ENCODE data around the gene PPP1R11. TPM values are rescaled to one million over a fixed set of nuclear protein-coding genes. Genes with fewer than 3 reads are reported as not detected.

The PPP1R11 gene
- polyA plus RNA-seq, 1 donor from 2014 or later: 102 TPM

DNA sequence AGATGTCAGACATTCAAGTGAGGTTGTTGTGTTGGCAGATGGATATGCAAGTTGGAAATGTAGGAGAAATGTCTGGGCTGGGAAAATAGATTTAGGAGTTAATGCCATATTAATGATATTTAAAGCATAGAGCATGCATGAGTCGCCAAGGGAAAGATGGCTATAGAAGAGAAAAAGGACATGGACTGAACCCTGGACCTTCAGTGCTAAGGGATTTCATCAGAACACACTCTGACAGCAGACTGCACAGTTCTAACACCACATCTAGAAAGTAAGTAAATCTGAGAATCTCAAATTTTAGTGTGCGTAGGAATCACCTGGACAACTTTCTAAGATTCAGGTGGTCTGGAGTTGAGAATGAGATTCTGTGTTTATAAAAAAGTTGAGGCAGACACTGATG, 23.3 kb upstream of the PPP1R11 start:
- H3K27ac Mint-ChIP-seq: no peak overlapping the region
- H3K27me3 Mint-ChIP-seq: no peaks in the 10 kb centered on the region
- peaks cover 10% of the 10 kb centered on the region for H3K36me3 Mint-ChIP-seq
- no peaks in the 10 kb centered on the region for H3K9me3 Mint-ChIP-seq
- peaks cover 0 to 1% (median 0%) of the 10 kb centered on the region in 3 donors for H3K4me1 Mint-ChIP-seq
- H3K4me3 Mint-ChIP-seq: no peak overlapping the region

DNA sequence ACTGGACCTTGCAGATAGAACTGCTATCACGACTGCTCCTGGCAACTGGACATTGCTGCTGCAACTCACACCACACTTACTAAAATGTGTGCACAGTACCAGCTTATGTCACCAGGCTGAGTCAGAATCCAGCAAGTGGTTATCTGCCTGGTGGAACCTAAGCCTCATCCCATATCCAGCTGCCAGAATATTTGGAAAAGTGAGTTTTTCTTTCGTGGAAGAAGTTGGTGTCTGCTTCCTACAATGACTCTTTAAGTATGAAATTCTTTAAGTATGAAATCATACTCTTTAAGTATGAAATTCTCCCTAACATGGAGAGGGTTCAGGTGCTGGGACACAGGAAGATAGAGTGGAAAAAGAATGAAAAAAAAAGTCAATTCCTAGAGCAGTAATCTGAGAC, 22.4 kb upstream of the PPP1R11 start:
- Mint-ChIP-seq H3K4me3 (no peak overlapping the region), H3K36me3 (peaks cover 10% of the 10 kb centered on the region), H3K9me3 (no peaks in the 10 kb centered on the region), H3K27ac (no peak overlapping the region), H3K27me3 (no peaks in the 10 kb centered on the region), H3K4me1 (peaks cover 0 to 1% (median 0%) of the 10 kb centered on the region in 3 donors)

DNA sequence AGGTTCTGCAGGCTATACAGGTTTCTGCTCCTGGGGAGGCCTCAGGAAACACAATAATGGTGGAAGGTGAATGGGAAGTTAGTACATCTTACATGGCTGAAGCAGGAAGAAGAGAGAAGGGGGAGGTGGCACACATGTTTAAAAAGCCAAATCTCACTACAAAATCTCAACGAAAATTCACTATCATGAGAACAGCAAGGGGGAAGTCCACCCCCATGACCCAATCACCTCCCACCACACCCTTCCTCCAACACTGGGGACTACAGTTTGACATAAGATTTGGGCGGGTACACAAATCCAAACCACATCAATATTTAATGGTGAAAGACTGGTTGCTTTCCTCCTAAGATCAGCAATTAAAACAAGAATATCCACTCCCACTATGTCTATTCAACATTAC, 19.8 kb upstream of the PPP1R11 start:
- no peak overlapping the region for H3K4me3 Mint-ChIP-seq
- H3K9me3 Mint-ChIP-seq: no peaks in the 10 kb centered on the region
- no peaks in the 10 kb centered on the region for H3K27me3 Mint-ChIP-seq
- peaks cover 0 to 1% (median 0%) of the 10 kb centered on the region in 3 donors for H3K4me1 Mint-ChIP-seq
- no peak overlapping the region for H3K27ac Mint-ChIP-seq
- H3K36me3 Mint-ChIP-seq: peaks cover 17% of the 10 kb centered on the region

DNA sequence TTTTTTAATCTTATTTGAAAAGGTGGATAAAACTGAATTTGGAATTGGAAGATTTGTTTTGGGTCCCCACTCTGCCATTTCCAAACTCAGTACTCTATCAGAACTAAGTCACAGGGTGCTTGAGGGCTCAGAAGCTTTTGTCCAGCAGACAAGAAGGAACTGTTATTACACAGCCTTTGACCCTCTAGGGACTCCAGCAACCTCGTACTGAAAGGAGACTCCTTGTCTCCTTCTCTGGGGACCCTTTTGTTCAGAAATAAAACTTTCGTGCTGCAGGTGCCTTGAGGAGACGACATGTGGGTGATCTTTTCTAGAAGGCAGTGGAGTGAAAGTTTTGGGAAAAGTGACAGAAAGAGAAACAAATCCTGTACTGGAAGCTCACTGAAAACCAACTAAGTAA, 13.3 kb upstream of the PPP1R11 start:
- H3K9me3 Mint-ChIP-seq: no peaks in the 10 kb centered on the region
- H3K27me3 Mint-ChIP-seq: no peaks in the 10 kb centered on the region
- H3K27ac Mint-ChIP-seq: no peak overlapping the region
- H3K4me1 Mint-ChIP-seq: peaks cover 0 to 3% (median 0%) of the 10 kb centered on the region in 3 donors
- peaks cover 15% of the 10 kb centered on the region for H3K36me3 Mint-ChIP-seq
- H3K4me3 Mint-ChIP-seq: peak overlapping the region in 1 of 4 donors; percentile 49

DNA sequence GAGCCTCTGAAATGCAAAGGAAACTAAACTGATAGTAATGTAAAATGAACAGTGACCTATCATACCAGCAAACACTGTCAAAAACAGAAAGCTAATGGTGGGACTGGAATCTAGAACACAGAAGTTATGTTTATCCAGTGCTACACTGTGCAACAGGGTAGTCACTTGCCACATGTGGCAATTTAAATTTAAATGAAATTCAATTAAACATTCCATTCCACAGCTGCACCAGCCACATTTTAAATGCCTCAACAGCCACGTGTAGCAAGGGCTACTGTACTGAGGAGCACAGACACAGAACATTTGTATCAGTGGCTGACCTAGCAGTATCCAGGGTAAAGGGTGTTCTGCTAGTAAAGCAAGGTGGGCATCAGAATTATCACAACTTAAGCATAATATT, 11.5 kb upstream of the PPP1R11 start:
- Mint-ChIP-seq H3K36me3 (peaks cover 10% of the 10 kb centered on the region), H3K27me3 (no peaks in the 10 kb centered on the region), H3K9me3 (no peaks in the 10 kb centered on the region), H3K27ac (no peak overlapping the region), H3K4me3 (no peak overlapping the region), H3K4me1 (peaks cover under 1 to 10% (median 6%) of the 10 kb centered on the region in 3 donors)

DNA sequence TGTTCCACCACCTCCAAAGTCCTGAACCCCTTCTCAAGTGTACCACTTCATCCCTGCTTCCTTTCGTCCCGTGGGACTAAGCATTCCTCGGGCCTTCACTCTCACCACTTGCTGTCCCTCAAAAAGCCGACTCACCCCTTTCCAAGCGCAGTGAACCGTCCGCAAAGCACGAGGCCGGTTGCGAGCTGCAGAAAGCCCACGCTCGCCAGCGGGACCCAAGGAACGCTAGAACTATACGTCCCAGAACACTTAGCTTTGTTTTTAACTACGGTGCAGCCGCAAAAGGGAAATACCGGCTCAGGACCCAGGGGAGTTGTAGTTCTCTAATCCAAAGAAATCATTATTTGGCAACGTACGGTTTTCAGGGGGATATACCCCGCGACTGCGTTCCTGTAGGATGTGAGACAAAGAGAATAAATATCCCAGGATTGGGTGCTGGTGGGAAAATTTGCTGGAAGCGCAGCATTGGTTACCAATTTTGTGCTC, 6.3 kb upstream of the PPP1R11 start:
- H3K4me3 Mint-ChIP-seq: peak overlapping the region; percentile 98 to 99 (median 98)
- H3K36me3 Mint-ChIP-seq: peaks cover 10% of the 10 kb centered on the region
- peak overlapping the region; percentile 99 to 100 (median 99) for H3K27ac Mint-ChIP-seq
- H3K4me1 Mint-ChIP-seq: peaks cover 12 to 26% (median 25%) of the 10 kb centered on the region in 3 donors
- H3K27me3 Mint-ChIP-seq: no peaks in the 10 kb centered on the region
- H3K9me3 Mint-ChIP-seq: no peaks in the 10 kb centered on the region

DNA sequence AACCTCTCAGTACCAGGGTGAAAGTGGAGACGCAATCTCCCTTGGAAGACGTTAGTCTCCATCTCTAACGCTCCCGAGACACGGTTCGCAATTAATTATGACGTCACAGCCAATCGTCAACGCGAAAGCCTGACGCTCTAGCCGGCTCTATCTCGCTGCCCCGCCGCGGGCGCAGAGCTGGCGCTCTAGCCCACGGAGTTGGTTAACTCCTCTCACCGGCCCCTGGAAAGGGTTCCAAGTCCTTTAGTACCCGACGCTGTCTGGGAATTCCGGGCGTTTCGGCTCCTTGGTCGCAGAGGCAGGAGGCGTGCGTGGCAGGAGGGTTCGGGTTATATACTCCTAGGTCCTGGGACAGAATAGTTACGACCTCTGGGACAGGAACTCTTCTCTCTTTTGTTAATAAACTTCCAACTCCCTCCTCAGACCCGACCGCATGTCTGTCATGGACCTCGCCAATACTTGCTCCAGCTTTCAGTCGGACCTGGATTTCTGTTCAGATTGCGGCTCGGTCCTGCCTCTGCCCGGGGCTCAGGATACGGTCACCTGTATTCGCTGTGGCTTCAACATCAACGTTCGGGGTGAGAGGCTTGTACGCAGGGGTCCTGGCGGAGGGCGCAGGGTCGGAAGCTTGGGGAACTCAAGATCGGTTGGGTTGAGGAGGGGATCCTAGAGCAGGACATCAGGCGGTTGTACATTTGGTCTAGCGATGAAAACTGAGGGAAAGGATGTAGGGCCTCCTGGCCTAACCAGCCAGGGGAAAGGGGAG, 5.7 kb upstream of the PPP1R11 start, which contains the start of gene POLR1H:
TSS of gene POLR1H (plus strand) at position 174 of the 766 bp plus-strand sequence. CDS start at position 434, 260 bp downstream.
- peak within 1 kb of the TSS; percentile 99 to 100 (median 99) for H3K27ac Mint-ChIP-seq
- peak within 1 kb of the TSS; percentile 98 to 99 (median 98) for H3K4me3 Mint-ChIP-seq
- no peaks in the 10 kb centered on the region for H3K27me3 Mint-ChIP-seq
- H3K36me3 Mint-ChIP-seq: peaks cover 10% of the 10 kb centered on the region
- peaks cover 17 to 32% (median 30%) of the 10 kb centered on the region in 3 donors for H3K4me1 Mint-ChIP-seq
- no peaks in the 10 kb centered on the region for H3K9me3 Mint-ChIP-seq

DNA sequence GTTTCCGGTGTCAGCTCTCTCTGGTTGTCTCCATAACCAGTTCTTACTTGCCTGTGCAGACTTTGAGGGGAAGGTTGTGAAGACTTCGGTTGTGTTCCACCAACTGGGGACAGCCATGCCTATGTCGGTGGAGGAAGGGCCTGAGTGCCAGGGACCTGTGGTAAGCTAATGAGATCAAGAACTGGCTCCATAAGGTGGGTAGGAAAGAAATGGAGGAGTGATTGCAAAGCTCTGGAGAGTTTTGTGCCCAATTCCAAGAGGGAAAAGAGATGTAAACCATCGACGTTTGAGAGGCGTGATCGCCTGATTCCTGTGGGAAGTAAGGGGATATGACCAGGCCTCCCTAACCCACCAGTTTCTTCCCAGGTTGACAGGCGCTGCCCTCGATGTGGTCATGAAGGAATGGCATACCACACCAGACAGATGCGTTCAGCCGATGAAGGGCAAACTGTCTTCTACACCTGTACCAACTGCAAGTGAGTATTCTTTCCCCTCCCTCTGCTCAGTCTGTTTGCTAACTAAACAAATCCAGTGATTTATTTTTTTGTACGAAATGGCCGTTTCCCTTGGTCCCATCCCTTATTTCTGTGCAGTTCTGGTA, 5.0 kb upstream of the PPP1R11 start:
- H3K27ac Mint-ChIP-seq: peak overlapping the region; percentile 99 to 100 (median 99)
- H3K4me1 Mint-ChIP-seq: peaks cover 19 to 37% (median 32%) of the 10 kb centered on the region in 3 donors
- H3K4me3 Mint-ChIP-seq: peak overlapping the region; percentile 98 to 99 (median 98)
- H3K36me3 Mint-ChIP-seq: peaks cover 4% of the 10 kb centered on the region
- no peaks in the 10 kb centered on the region for H3K27me3 Mint-ChIP-seq
- H3K9me3 Mint-ChIP-seq: no peaks in the 10 kb centered on the region

DNA sequence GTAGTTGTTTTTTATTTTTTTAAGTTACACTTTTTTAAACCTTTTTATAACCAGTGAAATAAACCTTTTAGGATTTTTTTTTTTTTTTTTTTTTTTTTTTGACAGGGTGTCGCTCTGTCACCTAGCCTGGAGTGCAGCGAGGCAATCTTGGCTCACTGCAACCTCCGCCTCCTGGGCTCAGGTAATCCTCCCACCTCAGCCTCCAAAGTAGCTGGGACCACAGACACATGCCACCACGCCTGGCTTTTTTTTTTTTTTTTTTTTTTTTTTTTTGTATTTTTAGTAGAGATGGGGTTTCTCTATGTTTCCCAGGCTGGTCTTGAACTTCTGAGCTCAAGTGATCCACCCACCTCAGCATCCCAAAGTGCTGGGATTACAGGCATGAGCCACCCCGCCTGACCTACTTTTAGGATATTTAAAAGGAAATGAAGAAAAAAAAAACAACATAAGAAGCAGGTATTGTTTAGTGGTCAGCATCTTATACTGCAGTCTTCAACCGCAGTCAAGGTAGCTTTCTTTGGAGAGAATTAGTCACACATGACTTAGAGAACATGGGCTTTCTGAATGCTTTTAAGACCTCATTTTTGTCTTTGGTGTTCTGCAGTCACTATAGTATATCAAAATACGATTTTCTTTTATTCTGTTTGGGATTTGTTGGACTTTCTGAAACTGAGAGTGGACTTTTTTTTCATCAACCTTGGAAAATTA, 4.4 kb upstream of the PPP1R11 start:
- H3K9me3 Mint-ChIP-seq: no peaks in the 10 kb centered on the region
- peak overlapping the region in 2 of 3 donors; percentile 99 to 100 for H3K27ac Mint-ChIP-seq
- peaks cover 1% of the 10 kb centered on the region for H3K36me3 Mint-ChIP-seq
- H3K4me3 Mint-ChIP-seq: peak overlapping the region; percentile 98 to 99 (median 98)
- peaks cover 22 to 41% (median 36%) of the 10 kb centered on the region in 3 donors for H3K4me1 Mint-ChIP-seq
- H3K27me3 Mint-ChIP-seq: no peaks in the 10 kb centered on the region

DNA sequence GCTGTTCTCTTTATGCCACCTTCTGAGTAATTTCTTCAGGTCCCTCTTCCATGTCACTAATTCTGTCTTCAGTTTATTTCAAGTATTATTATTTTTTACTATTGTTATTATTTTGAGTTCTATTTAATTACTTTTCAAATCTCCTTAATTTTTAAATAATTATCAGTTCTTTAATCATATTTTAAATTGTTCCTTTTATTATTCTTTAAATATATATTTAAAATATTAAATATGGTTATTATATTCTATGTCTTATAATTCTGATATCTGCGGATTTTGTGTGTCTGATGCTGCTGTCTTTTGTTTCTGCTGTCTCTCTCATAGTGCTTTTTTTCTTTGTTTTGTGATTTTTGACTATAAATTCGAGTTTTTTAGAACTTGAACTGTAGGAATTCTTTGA, 3.7 kb upstream of the PPP1R11 start:
- Mint-ChIP-seq H3K9me3 (no peaks in the 10 kb centered on the region), H3K27me3 (no peaks in the 10 kb centered on the region), H3K36me3 (peaks cover 1% of the 10 kb centered on the region), H3K27ac (peak overlapping the region in 1 of 3 donors; percentile 5), H3K4me1 (peaks cover 28 to 48% (median 42%) of the 10 kb centered on the region in 3 donors), H3K4me3 (peak overlapping the region in 2 of 4 donors; percentile 64 to 70)

DNA sequence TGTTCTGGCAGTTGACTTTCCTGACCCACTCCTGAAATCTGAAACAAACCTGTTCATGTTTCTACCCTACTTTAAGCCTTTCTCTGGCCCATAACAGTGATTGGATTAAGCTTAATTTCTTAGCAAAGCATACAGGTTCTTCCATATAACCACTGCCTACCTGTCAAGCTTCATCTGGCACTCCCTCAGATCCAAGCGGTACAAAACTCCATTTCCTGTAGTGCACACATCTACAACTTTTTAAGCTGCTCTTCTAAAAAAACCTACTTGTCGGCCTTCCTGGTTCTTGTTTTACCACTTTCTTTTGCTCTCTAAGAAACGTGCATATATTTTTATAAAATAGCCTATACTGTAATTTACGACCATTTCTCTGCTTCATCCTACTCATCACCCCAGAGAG, 916 bp upstream of the PPP1R11 start:
- Mint-ChIP-seq H3K9me3 (no peaks in the 10 kb centered on the region), H3K27me3 (peaks cover 11% of the 10 kb centered on the region), H3K4me1 (peaks cover 35 to 42% (median 39%) of the 10 kb centered on the region in 3 donors), H3K36me3 (peaks cover 13% of the 10 kb centered on the region), H3K27ac (peak overlapping the region; percentile 85 to 100 (median 98)), H3K4me3 (peak overlapping the region; percentile 85 to 99 (median 98))

DNA sequence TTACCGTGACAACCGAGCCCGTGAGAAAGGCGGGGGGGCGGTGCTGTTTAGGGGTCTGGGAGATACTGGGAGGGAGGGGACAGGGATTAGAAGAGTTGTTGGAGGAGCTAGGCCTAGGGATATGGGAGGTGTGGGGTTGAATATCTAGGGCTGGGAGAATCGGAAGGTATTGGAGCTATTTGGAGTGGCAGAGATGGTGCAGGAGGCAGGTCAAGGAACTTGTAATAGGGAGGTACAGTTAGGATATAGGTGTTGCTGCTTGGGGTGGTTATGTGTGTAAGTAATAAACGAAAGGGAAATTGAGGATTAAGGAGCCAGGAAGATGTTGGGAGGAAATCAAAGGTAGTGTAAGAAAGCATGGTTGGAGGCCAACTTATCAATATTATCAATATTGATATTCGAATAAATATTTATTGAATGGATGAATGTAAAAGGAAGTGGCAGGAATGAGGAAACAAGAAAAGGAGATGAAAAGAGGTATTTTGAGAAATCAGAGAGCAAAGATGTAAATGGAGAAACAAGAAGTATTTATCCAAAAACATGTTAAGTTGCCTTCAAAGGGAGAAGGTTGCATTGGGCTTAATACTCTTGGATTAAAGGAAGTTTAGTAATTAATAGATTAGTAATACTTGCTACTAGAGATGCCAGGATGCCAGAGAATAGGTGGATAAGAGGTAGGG, 602 bp downstream of the PPP1R11 start:
- Mint-ChIP-seq H3K27ac (peak overlapping the region; percentile 85 to 100 (median 98)), H3K4me3 (peak overlapping the region; percentile 85 to 99 (median 98)), H3K36me3 (peaks cover 16% of the 10 kb centered on the region), H3K9me3 (peaks cover 0 to 2% (median 0%) of the 10 kb centered on the region in 3 donors), H3K27me3 (peaks cover 24% of the 10 kb centered on the region), H3K4me1 (peaks cover 31 to 37% (median 33%) of the 10 kb centered on the region in 3 donors)

DNA sequence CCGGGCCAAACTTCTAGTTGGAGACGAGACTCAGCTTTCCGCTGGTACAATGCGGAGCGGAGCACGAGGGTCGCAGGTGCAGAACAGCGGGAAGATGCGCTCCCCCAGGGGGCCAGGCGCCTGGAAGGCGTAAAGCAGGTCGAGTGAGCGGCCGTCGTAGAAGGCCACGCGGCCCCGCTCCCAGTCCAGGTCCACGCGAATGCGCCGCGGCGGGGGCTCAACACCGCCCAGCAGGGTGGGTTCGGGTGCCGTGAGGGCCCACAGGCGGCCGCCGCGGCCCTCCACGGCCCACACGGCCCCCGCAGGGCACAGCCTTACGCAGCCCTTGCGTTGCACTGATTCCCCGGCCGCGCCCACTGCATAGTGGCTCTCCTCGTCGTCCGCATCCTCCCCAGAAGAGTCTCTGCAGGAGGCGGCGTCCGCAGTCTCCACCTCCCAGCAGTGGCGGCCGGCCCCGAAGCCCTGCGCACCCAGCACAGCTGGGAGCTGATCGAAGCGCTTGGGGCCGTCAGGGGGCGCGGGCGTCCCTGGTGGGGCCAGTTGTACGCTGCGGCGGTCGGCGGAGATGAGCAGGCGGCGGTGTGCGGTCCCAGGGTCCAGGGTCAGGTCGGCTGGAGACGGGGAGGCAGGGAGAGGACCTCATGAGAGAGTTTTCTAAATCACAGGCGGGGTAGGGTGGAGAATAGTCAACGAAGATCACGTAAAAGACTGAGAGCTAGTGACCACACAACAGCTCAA, 4.3 kb downstream of the PPP1R11 start:
- H3K27me3 Mint-ChIP-seq: peaks cover 48% of the 10 kb centered on the region
- H3K36me3 Mint-ChIP-seq: peaks cover 15% of the 10 kb centered on the region
- H3K4me1 Mint-ChIP-seq: peaks cover 29 to 34% (median 32%) of the 10 kb centered on the region in 3 donors
- H3K4me3 Mint-ChIP-seq: peak overlapping the region in 3 of 4 donors; percentile 44 to 71 (median 61)
- no peak overlapping the region for H3K27ac Mint-ChIP-seq
- peaks cover 0 to 4% (median 0%) of the 10 kb centered on the region in 3 donors for H3K9me3 Mint-ChIP-seq

DNA sequence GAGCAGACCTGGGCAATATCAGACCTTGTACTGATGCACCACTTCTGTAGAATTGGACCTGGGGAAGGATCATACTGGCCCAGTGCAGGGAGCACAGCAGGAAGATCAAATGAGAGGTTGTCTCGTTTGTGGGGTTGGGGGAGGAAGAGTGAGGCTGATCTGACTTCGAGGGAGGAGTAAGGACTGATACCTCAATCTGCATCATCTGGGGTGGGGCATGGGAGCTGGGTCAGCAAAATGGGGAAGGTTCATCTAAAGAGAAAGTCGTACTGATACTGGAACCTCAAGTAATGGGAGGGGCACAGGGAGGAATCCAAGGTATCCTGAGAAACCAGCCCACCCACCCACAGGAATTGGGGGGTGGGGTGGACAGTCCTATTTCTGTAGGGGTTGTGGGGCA, 4.9 kb downstream of the PPP1R11 start:
- Mint-ChIP-seq H3K27me3 (peaks cover 54% of the 10 kb centered on the region), H3K4me1 (peaks cover 26 to 32% (median 30%) of the 10 kb centered on the region in 3 donors), H3K4me3 (peak overlapping the region in 3 of 4 donors; percentile 34 to 71 (median 44)), H3K36me3 (peaks cover 15% of the 10 kb centered on the region), H3K9me3 (peaks cover 0 to 4% (median 0%) of the 10 kb centered on the region in 3 donors), H3K27ac (no peak overlapping the region)

All from IgD-negative memory B cell (primary cell).